MM.1S (cell line): ENCODE data around the gene HSF2BP.

Experiments used
- DNase-seq: peaks from one replicate; pipeline ENCODE4 v3.0.0-alpha.2; 2015
- H2AFZ ChIP-seq: fragments of 300-600 bp; sonication (generic); 2 replicates; pipeline ENCODE4 v1.6.0; 2016; ENCODE audit warnings: antibody characterized with exemption, low read length
- H3F3A ChIP-seq: fragments of 300-600 bp; sonication (generic); 2 replicates; pipeline ENCODE4 v1.6.1; 2016; ENCODE audit warnings: mild to moderate bottlenecking, antibody characterized with exemption, low read length, moderate library complexity, mixed read lengths; ENCODE audit not compliant: insufficient read depth
- H3K27ac ChIP-seq: fragments of 300-600 bp; sonication (generic); 2 replicates; pipeline ENCODE4 v1.5.1; 2016; ENCODE audit warnings: mild to moderate bottlenecking, low read length
- H3K27me3 ChIP-seq: fragments of 300-600 bp; sonication (generic); replicated peaks from 2 replicates; pipeline ENCODE4 v1.6.0; 2016; ENCODE audit warnings: low read length; ENCODE audit not compliant: insufficient read depth
- H3K36me3 ChIP-seq: fragments of 300-600 bp; sonication (generic); replicated peaks from 2 replicates; pipeline ENCODE4 v1.6.1; 2016; ENCODE audit warnings: mild to moderate bottlenecking, low read length, mixed read lengths; ENCODE audit not compliant: insufficient read depth
- H3K4me1 ChIP-seq: fragments of 300-600 bp; sonication (generic); 2 replicates; pipeline ENCODE4 v1.6.1; 2016; ENCODE audit warnings: low read length, mixed read lengths
- H3K4me2 ChIP-seq: fragments of 300-600 bp; sonication (generic); 2 replicates; pipeline ENCODE4 v1.6.0; 2016; ENCODE audit warnings: low read depth, low read length
- H3K4me3 ChIP-seq: fragments of 300-600 bp; sonication (generic); 2 replicates; pipeline ENCODE4 v1.5.1; 2016; ENCODE audit warnings: low read length, mixed read lengths
- H3K79me2 ChIP-seq: fragments of 300-600 bp; sonication (generic); 2 replicates; pipeline ENCODE4 v1.6.1; 2016; ENCODE audit warnings: mixed run types, low read length, mixed read lengths
- H3K9ac ChIP-seq: fragments of 300-600 bp; sonication (generic); 2 replicates; pipeline ENCODE4 v1.6.1; 2016; ENCODE audit warnings: low read length, mixed read lengths
- H3K9me2 ChIP-seq: fragments of 300-600 bp; sonication (generic); replicated peaks from 2 replicates; pipeline ENCODE4 v1.6.1; 2016; ENCODE audit warnings: mild to moderate bottlenecking, low read length, mixed read lengths; ENCODE audit not compliant: insufficient read depth
- H3K9me3 ChIP-seq: fragments of 300-600 bp; sonication (generic); replicated peaks from 2 replicates; pipeline ENCODE4 v1.6.1; 2016; ENCODE audit warnings: mild to moderate bottlenecking, low read length, mixed read lengths; ENCODE audit not compliant: insufficient read depth
- H4K20me1 ChIP-seq: fragments of 300-600 bp; sonication (generic); 2 replicates; pipeline ENCODE4 v1.6.1; 2016; ENCODE audit warnings: mild to moderate bottlenecking, low read length, moderate library complexity, mixed read lengths; ENCODE audit not compliant: insufficient read depth
- EZH2 ChIP-seq: fragments of 300-600 bp; sonication (generic); optimal IDR thresholded peaks from 2 replicates; pipeline ENCODE3; 2017; ENCODE audit warnings: low read depth, mild to moderate bottlenecking, antibody characterized with exemption, low read length, mixed read lengths
- EZH2phosphoT487 ChIP-seq: fragments of 300-600 bp; sonication (generic); IDR thresholded peaks from 2 replicates; pipeline ENCODE4 v1.6.1; 2018; ENCODE audit warnings: antibody characterized with exemption, low read length
- TF ChIP-seq, protein P1 (sequence below): fragments of 300-600 bp; sonication (generic); IDR thresholded peaks from 2 replicates; pipeline ENCODE4 v1.5.1; 2016; ENCODE audit warnings: antibody characterized with exemption, low read length, mixed read lengths

The HSF2BP gene

DNA sequence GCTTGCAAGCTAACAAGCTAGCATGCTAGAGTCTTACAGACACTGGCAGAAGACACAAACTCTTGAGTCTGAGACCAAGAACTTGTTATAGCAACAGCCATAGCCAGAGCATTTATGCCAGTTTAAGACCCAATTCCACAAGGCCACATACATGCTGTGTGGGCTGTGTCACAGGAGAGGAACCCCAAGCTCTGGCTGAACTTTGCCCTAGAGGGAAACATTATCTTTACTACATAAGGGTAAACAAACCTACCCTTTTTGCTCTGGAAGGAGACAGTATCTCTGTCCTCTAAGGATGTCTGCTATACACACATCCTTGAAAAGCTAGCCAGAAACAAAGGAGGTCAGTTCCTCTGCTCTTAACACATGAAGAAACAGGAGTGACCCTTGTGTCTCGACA, 70.3 kb downstream of the HSF2BP start:
- no peaks in the 10 kb centered on the region for H3K9me2 ChIP-seq
- no peak overlapping the region for H3K9ac ChIP-seq
- no peak overlapping the region for H3K27ac ChIP-seq
- no peak for TF ChIP-seq EZH2
- TF ChIP-seq, protein P1, sequence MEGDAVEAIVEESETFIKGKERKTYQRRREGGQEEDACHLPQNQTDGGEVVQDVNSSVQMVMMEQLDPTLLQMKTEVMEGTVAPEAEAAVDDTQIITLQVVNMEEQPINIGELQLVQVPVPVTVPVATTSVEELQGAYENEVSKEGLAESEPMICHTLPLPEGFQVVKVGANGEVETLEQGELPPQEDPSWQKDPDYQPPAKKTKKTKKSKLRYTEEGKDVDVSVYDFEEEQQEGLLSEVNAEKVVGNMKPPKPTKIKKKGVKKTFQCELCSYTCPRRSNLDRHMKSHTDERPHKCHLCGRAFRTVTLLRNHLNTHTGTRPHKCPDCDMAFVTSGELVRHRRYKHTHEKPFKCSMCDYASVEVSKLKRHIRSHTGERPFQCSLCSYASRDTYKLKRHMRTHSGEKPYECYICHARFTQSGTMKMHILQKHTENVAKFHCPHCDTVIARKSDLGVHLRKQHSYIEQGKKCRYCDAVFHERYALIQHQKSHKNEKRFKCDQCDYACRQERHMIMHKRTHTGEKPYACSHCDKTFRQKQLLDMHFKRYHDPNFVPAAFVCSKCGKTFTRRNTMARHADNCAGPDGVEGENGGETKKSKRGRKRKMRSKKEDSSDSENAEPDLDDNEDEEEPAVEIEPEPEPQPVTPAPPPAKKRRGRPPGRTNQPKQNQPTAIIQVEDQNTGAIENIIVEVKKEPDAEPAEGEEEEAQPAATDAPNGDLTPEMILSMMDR = no peak
- no peak for TF ChIP-seq EZH2phosphoT487
- H3K4me1 ChIP-seq = no peaks in the 10 kb centered on the region
- no peaks in the 10 kb centered on the region for H3K36me3 ChIP-seq
- H3K4me3 ChIP-seq = no peak overlapping the region
- no peaks in the 10 kb centered on the region for H3F3A ChIP-seq
- no peaks in the 10 kb centered on the region for H4K20me1 ChIP-seq
- no peaks in the 10 kb centered on the region for H3K79me2 ChIP-seq
- 0 out of 2 replicates have a peak, but pooled peaks cover 4% of the 10 kb centered on the region for H3K27me3 ChIP-seq
- no peak overlapping the region for H2AFZ ChIP-seq
- H3K4me2 ChIP-seq = no peak overlapping the region
- DNase-seq = no peak
- H3K9me3 ChIP-seq = no peaks in the 10 kb centered on the region

DNA sequence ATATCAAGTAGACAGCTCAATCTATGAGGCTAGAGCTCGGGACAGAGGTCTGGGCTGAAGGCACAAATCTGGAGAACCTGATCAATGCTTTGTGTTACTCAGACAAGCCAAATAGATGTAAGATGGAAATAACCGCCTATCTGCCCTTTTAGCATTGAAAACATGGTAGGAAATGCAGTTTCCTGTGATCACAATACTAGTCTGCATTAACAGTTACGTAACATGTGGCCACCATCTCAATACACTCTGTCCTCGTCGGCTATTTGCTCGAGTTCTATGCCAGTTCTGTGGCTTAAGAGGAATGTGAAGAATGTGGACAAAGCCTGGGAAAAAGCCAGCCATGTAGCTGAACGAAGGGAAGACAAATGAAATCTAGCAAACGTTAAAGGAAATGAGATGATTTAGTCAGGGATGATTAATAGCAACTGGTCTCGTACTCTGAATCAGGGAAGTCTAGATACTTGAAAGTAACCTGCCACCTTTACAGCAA, 73.3 kb downstream of the HSF2BP start:
- no peak overlapping the region for H3K4me2 ChIP-seq
- no peaks in the 10 kb centered on the region for H3K4me1 ChIP-seq
- H3K27me3 ChIP-seq = no peaks in the 10 kb centered on the region
- no peaks in the 10 kb centered on the region for H3K36me3 ChIP-seq
- H3K9ac ChIP-seq = no peak overlapping the region
- no peaks in the 10 kb centered on the region for H3K9me2 ChIP-seq
- H3K9me3 ChIP-seq = no peaks in the 10 kb centered on the region
- no peaks in the 10 kb centered on the region for H3K79me2 ChIP-seq
- TF ChIP-seq, protein P1 = no peak
- no peak for TF ChIP-seq EZH2phosphoT487
- no peak for TF ChIP-seq EZH2
- H3K4me3 ChIP-seq = no peak overlapping the region
- H4K20me1 ChIP-seq = no peaks in the 10 kb centered on the region
- H2AFZ ChIP-seq = no peak overlapping the region
- H3F3A ChIP-seq = no peaks in the 10 kb centered on the region
- H3K27ac ChIP-seq = no peak overlapping the region
- DNase-seq = no peak

DNA sequence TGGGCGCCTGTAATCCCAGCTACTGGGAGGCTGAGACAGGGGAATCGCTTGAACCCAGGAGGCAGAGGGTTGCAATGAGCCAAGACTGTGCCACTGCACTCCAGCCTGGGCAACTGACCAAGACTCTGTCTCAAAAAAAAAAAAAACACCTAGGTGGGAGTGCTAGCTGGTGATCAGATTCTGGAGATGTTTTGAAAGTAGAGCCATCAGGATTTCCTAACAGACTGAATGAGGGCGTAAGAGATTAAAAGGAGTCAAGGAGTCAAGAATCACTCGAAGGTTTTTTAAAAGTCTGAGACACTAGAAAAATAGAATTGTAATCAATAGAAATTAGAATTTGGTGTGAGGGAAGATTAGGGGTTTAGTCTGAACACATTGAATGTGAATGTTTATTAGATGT, 73.8 kb downstream of the HSF2BP start:
- Histone ChIP-seq H3K4me2 (no peak overlapping the region), H4K20me1 (no peaks in the 10 kb centered on the region), H3K27me3 (no peaks in the 10 kb centered on the region), H3F3A (no peaks in the 10 kb centered on the region), H2AFZ (no peak overlapping the region), H3K9ac (no peak overlapping the region), H3K9me2 (no peaks in the 10 kb centered on the region), H3K36me3 (no peaks in the 10 kb centered on the region), H3K9me3 (no peaks in the 10 kb centered on the region), H3K4me3 (no peak overlapping the region), H3K79me2 (no peaks in the 10 kb centered on the region), H3K4me1 (no peaks in the 10 kb centered on the region), H3K27ac (no peak overlapping the region)
- no peak for TF ChIP-seq EZH2
- TF ChIP-seq, protein P1 = no peak
- no peak for TF ChIP-seq EZH2phosphoT487
- no peak for DNase-seq
